Smooth muscle cell (in vitro differentiated cells): ENCODE measurements around the gene SPEG. TPM values are rescaled to one million over a fixed set of nuclear protein-coding genes. Genes with fewer than 3 reads are reported as not detected.
A peak's percentile ranks its signal among the peaks of the same experiment; 100 is the strongest.

Experiments used
- DNase-seq: peaks from one replicate; lab custom pipeline; 2025; ENCODE audit not compliant: unreplicated experiment; lab: John Stamatoyannopoulos, UW
- H2AFZ ChIP-seq: fragments of 200-600 bp; sonication (generic); 2 replicates; pipeline ENCODE4 v1.6.0; 2016; ENCODE audit warnings: antibody characterized with exemption, low read depth, mild to moderate bottlenecking
- H3F3A ChIP-seq: fragments of 200-600 bp; sonication (generic); 2 replicates; pipeline ENCODE4 v1.6.0; 2017; ENCODE audit warnings: antibody characterized with exemption, low read depth
- H3K27ac ChIP-seq: fragments of 200-600 bp; sonication (generic); 2 replicates; pipeline ENCODE4 v1.5.1; 2016; ENCODE audit warnings: low read depth, mild to moderate bottlenecking
- H3K27me3 ChIP-seq: fragments of 200-600 bp; sonication (generic); 2 replicates; pipeline ENCODE4 v1.6.1; 2016; ENCODE audit warnings: low read depth, mild to moderate bottlenecking
- H3K36me3 ChIP-seq: fragments of 200-600 bp; sonication (generic); 2 replicates; pipeline ENCODE4 v1.5.1; 2016; ENCODE audit warnings: low read depth
- H3K4me1 ChIP-seq: fragments of 200-600 bp; sonication (generic); 2 replicates; pipeline ENCODE4 v1.5.1; 2016; ENCODE audit warnings: low read depth
- H3K4me2 ChIP-seq: fragments of 200-600 bp; sonication (generic); 2 replicates; pipeline ENCODE4 v1.6.0; 2016; ENCODE audit warnings: mild to moderate bottlenecking
- H3K4me3 ChIP-seq: fragments of 200-600 bp; sonication (generic); 2 replicates; pipeline ENCODE4 v1.5.1; 2016; ENCODE audit warnings: mild to moderate bottlenecking
- H3K79me2 ChIP-seq: fragments of 200-600 bp; sonication (generic); 2 replicates; pipeline ENCODE4 v1.6.0; 2016; ENCODE audit warnings: low read depth, mild to moderate bottlenecking
- H3K9ac ChIP-seq: fragments of 200-600 bp; sonication (generic); 2 replicates; pipeline ENCODE4 v1.6.0; 2016; ENCODE audit warnings: low read depth
- H3K9me3 ChIP-seq: fragments of 200-600 bp; sonication (generic); replicated peaks from 2 replicates; pipeline ENCODE4 v1.5.1; 2016; ENCODE audit warnings: low read depth
- H4K20me1 ChIP-seq: fragments of 200-600 bp; sonication (generic); 2 replicates; pipeline ENCODE4 v1.6.0; 2016; ENCODE audit warnings: low read depth
- WGBS: methylation state at CpG from one replicate; pipeline ENCODE4 v1.1.7; 2016; ENCODE audit warnings: low lambda C conversion rate; 5-methylcytosine and 5-hydroxymethylcytosine counted together
- polyA plus RNA-seq: library from polyadenylated mRNA; unstranded; fragments of >200 nt; fragmentation: Nextera tagmentation; extraction: Ambion mirVana; gene quantifications from 2 replicates; pipeline ENCODE4 v1.2.1, GENCODE V29; 2016
- total RNA-seq: library from RNA; depleted of rRNA; stranded (reverse); fragments of >200 nt; gene quantifications from 2 replicates; pipeline ENCODE4 v1.2.3, GENCODE V29; 2014
- TF ChIP-seq, protein P1 (sequence below): fragments of 200-600 bp; sonication (generic); IDR thresholded peaks from 2 replicates; pipeline ENCODE4 v1.5.1; 2017; ENCODE audit warnings: borderline replicate concordance, mild to moderate bottlenecking, antibody characterized with exemption; ENCODE audit not compliant: insufficient read depth, poor library complexity, severe bottlenecking

The SPEG gene
- total and polyA plus RNA-seq, 2 experiments from 2014 or later, result 14.9 to 37.8 TPM

- Histone ChIP-seq H3K4me1 (peaks cover 4% of the 10 kb centered on the region), H3K27ac (peak overlapping the region; percentile 76), H3K9me3 (no peaks in the 10 kb centered on the region), H3K36me3 (no peaks in the 10 kb centered on the region), H3K9ac (peak overlapping the region; percentile 85), H3K4me2 (peak overlapping the region; percentile 99), H3K4me3 (peak overlapping the region; percentile 87), H4K20me1 (no peaks in the 10 kb centered on the region), H3K79me2 (no peaks in the 10 kb centered on the region), H2AFZ (peak overlapping the region; percentile 95), H3K27me3 (no peaks in the 10 kb centered on the region), H3F3A (no peaks in the 10 kb centered on the region)
- no peak for DNase-seq
- TF ChIP-seq, protein P1, sequence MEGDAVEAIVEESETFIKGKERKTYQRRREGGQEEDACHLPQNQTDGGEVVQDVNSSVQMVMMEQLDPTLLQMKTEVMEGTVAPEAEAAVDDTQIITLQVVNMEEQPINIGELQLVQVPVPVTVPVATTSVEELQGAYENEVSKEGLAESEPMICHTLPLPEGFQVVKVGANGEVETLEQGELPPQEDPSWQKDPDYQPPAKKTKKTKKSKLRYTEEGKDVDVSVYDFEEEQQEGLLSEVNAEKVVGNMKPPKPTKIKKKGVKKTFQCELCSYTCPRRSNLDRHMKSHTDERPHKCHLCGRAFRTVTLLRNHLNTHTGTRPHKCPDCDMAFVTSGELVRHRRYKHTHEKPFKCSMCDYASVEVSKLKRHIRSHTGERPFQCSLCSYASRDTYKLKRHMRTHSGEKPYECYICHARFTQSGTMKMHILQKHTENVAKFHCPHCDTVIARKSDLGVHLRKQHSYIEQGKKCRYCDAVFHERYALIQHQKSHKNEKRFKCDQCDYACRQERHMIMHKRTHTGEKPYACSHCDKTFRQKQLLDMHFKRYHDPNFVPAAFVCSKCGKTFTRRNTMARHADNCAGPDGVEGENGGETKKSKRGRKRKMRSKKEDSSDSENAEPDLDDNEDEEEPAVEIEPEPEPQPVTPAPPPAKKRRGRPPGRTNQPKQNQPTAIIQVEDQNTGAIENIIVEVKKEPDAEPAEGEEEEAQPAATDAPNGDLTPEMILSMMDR, result no peak
- WGBS, result 59% methylated on average over 19 of the region's 19 CpGs
Observed at GRCh38 chr2:219386532-219387280, 47.9 kb upstream of the SPEG start.

DNA sequence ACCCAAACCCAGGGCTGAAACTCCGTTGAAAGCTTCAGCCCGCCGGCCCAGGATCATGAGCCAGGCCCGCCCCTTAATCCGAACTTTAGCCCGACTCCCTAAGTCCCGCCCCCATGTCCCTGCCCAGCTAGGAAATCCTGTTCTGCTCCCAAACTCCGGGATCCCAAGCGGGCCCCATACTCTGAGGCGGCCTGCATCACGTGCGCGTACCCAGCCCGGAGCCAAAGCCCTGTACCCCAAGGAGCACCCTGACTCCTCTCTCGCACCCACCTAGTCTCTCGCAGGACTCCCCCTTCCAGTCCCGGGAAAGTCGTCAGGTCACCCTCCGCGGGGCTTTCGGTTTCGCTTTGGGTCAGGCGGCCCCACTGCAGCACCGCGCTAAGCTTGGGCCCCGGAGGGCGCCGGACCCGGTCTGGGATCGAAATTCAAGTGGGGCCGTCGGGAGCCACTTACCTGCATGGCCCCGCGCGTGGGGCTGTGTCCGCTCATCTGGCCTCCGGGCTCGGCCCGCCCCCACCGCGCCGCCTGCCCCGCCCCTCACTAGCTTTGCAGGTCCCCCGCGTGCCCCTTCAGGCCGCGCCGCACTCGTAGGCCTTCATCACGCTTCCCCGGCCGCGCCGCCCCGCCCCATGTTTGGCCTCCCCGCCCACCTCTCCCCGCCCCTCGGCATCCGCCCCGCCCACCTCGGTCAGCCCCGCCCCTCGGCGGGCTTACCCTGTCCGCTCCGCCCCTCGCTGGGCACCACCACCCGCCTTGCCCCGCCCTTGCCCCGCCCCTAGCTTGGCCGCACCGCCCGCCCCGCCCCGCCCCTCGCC, 47.1 kb upstream of the SPEG start, which contains the start of gene DNPEP:
TSS of gene DNPEP (minus strand) at position 607 of the 815 bp plus-strand sequence. CDS start at position 489, 118 bp downstream.
- H3F3A ChIP-seq, result no peaks in the 10 kb centered on the region
- under 1% methylated on average over 28 of the region's 76 CpGs for WGBS

GRCh38 chr2:219388121-219388906, 46.3 kb upstream of the SPEG start:
- TF ChIP-seq, protein P1, result peak; percentile 54
- no peaks in the 10 kb centered on the region for H3K27me3 ChIP-seq
- peak overlapping the region; percentile 75 for H3K4me2 ChIP-seq
- peaks cover 4% of the 10 kb centered on the region for H3K4me1 ChIP-seq
- H3K79me2 ChIP-seq, result no peaks in the 10 kb centered on the region
- H3F3A ChIP-seq, result no peaks in the 10 kb centered on the region
- H3K9me3 ChIP-seq, result no peaks in the 10 kb centered on the region
- H3K4me3 ChIP-seq, result peak overlapping the region; percentile 36
- peak overlapping the region; percentile 91 for H2AFZ ChIP-seq
- no peaks in the 10 kb centered on the region for H4K20me1 ChIP-seq
- no peaks in the 10 kb centered on the region for H3K36me3 ChIP-seq
- H3K9ac ChIP-seq, result no peak overlapping the region
- peak; percentile 100 for DNase-seq
- H3K27ac ChIP-seq, result no peak overlapping the region
- WGBS, result 4% methylated on average over 27 of the region's 78 CpGs

More for the DNA sequence above, 47.1 kb upstream of the SPEG start, which contains the start of gene DNPEP:
- Histone ChIP-seq H3K9ac (peak within 1 kb of the TSS; percentile 85), H3K9me3 (no peaks in the 10 kb centered on the region), H3K27ac (peak within 1 kb of the TSS; percentile 76), H3K27me3 (no peaks in the 10 kb centered on the region), H4K20me1 (no peaks in the 10 kb centered on the region), H2AFZ (peak within 1 kb of the TSS; percentile 95), H3K79me2 (no peaks in the 10 kb centered on the region), H3K4me2 (peak within 1 kb of the TSS; percentile 99), H3K4me1 (peaks cover 4% of the 10 kb centered on the region), H3K36me3 (no peaks in the 10 kb centered on the region), H3K4me3 (peak within 1 kb of the TSS; percentile 87)
- peak; percentile 100 for DNase-seq
- TF ChIP-seq, protein P1, result no peak
